ENCODE results near the gene ZNF536.

GRCh38 chr19:30513082-30513411 lies 140.9 kb downstream of the ZNF536 start:
- TF ChIP-seq CTCF (IDR thresholded peaks at IDR 0.05; ENCODE audit: low read depth, low read length): no peak
- no peak for TF ChIP-seq EZH2phosphoT487 (IDR thresholded peaks at IDR 0.05; ENCODE audit: low read depth)

Data from OCI-LY3 (cell line).